SKM-1 treated with dmso at 0.1 percent for 144 hours (cell line): ENCODE results near the gene ZFAND3.
"Not testable (repeated sequence)": the region's sequence is repeated elsewhere in the genome, so short reads cannot be mapped to it uniquely, and the experiment has no call there.

Source experiments
- DNase-seq: peaks from one replicate; lab custom pipeline; 2025; ENCODE audit not compliant: unreplicated experiment; lab: John Stamatoyannopoulos, UW

ZFAND3 gene

DNA sequence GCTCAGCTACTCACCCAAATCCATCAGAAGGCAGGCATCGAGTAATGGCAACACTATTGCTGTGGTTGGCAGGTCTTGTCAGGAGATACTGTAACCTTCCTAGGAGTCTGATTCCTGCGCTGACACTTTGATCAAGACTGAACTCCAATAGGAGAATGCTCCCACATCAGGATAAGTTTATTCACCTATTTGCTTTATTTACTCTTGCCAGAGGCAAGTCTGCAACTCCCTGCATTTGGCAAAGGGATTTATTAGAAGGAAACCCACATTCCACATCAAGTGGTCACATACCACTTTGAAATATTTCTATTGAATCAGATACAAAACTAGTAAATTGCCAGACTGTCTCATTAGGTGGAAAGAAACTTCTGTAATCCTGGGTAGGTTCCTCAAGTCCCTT lies 43.5 kb downstream of the ZFAND3 start:
- DNase-seq: no peak

DNA sequence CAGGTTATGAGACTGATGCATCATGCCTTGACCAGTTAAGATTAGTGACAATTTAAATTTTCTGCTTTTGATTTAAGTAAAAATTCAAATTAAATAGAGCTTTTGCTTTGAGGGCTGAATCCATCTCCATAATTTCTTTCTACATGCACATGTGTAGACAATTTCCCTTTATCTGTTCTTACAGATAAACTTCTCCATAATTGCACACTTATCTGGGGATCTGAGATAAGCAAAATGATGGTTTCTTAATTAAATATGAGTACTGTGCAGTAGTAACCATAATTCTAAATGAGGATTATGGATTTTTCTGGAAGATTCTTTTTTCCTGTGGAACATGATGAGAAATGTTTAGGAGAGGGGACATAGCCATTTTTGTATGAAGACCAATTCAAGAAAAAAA lies 44.7 kb downstream of the ZFAND3 start:
- DNase-seq: no peak

DNA sequence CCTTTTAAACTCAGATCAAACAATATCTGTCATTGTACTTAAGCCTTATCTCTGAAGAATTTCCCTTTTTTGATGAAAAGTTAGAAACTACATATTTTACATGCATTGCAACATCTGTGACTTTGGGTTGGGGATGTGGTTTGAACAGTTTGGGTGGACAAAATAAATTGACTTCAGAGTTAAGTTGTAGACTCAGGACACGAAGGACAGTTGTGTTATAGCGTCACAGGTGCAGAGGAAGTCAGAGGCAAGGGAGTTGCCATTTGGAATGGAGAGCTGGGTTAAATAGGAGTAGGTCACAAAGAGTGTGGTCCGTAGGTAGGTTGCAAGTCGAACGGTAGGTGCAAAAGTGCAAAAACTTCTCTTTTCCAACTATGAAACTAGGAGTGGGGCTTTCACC lies 46.0 kb downstream of the ZFAND3 start:
- no peak for DNase-seq

DNA sequence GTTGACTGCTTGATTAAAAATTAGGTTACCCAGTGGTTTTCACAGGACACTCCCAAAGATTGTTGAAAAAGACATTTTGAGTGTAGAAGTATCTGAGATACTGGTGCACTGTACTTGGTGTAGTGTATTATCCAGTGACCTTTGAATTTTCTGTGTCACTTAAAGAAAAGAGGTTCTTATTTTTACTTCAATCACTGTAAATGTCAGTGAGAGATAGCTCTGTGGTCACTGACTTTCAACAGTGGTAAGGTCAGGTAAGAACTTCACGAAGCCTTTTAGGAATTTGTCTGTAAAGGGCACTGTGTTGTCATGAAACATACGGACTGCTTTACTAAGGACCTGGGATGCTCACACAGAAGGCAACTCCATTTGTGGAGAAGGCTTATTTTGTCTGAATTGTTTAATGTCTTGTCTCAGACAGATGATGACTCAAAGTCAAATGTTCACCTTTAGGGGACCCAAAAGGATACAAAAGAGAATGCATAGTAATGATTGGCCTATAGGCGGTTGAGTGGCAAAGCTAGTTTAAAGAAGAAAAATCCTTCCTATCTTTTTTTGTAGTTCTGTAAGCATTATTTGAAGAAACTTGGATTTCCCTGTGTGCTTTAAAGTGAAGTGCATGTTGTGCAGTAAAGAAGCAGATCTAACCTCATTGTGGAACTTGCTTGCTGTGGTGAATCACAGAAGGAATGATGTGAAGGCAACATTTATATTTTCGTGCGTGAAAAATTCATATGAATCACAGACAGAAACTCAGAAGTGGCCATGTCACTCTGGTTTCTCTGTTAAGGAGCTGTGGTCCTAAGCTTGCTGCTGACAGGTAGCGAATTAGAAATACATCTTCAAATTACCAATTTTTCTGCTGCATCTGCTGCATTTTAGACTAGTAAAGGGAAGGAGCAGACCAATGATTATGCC lies 47.3 kb downstream of the ZFAND3 start:
- no peak for DNase-seq

DNA sequence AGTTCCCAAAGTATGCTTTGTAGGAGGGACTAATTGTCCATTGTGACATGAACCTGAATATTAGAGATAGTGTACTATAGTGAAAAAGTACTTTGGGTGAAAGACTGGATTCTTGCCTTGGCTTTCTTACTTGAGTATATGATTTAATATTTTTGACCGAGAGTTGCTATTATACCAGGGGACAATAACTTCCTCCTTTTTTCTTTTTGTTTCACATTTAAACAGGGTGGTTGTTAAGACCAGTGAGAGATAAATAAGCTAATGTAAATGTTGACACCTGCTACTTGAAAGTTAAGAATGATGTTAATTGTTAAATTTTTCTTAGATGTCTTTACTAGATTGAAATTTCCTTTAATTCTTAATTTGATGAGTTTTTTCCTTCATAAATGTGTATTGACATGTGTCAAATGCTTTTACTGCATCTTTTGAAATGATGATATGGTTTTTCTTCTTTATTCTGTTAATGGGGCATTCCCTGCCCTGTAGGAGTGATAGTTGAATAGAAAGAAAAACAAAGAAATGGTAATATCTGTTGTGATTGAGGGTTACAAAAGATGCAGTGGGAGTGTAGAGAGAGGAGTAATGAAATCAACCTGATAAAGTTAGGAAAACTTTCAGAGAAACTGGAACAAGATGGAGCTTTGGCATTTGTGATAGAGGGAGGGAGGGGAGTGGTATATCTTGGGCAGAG lies 48.4 kb downstream of the ZFAND3 start:
- DNase-seq: no peak

DNA sequence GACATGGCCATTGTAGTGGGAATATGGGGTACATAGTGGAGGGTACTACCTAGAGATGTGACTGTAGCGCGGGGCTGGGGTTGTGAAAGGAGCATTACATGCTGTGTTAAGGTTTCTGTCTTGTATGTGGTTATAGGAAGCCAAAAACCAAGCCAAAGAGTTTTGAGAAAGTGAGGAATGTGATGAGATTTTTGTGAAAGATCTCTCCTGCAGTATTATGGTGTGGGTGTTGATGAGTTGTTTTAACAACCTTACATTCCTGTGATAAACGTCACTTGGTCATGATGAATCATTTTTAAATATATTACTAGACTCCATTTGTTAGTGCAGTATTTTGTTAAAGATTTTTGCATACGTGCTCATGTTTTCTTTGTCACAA lies 48.9 kb downstream of the ZFAND3 start:
- no peak for DNase-seq

DNA sequence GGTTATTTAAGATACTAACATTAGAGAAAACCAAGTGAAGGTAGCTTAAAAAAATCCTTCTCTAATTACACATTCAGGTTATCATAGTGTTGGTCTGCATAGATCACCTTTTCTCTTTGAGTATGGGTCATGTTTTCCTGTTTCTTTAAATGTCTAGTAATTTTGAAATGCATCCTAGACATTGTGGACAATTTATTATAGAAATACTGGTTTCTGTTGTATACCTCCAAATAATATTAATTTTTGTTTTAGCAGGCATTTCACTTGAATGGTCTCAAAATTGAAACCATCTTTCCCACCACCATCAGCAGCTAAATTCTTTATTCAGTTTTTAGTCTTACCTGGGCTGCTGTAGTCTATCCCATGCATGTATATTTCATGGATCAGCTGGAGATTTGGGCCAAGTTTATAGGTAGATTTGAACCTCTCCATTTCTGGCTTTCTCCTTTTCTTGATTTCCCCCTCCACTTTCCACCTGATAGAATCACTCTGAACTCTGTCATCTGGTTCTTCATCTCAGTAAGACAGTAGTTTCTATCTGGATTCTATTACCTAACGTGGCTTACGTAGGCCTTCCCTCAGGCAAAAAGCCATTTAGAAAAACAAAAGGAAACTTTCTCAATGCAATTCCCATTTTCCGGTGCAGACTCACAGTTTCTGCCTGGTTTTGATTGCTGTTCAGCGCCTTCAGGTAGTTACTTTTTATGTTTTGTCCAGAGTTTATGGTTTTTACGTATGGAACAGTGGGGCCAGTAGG lies 52.3 kb downstream of the ZFAND3 start:
- no peak for DNase-seq

DNA sequence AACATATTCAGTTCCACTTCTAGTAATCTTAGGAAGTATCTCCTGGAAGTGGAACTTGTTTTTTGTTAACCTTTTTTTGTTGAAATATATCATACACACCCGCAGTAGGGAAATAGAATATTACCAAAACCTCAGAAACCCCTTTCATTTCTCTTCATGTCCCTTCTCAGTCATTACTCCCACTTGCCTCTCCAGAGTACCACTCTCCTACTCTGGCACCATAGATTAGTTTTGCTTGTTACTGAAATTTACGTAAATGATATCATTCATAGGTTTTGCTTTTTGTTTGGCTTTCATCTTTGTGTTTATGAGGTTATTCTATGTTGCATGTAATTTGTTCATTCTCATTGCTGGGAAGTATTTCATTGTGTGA lies 52.8 kb downstream of the ZFAND3 start:
- DNase-seq: no peak

DNA sequence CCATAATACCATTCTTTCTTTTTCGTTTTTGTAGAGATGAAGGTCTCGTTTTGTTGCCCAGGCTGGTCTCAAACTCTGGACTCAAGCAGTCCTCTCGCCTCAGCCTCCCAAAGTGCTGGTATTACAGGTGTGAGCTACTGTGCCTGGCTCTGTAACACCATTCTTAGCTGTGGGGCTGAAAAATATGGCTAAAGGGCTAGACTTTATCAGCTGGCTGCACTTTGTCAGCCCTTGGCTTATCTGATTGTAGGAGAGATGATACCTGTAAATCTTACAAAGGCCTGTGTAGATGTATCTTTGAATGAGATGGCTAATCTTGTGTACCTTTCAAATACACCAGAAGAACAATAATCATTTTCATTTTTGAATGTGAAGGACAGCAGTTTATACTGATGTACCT lies 55.2 kb downstream of the ZFAND3 start:
- DNase-seq: no peak

DNA sequence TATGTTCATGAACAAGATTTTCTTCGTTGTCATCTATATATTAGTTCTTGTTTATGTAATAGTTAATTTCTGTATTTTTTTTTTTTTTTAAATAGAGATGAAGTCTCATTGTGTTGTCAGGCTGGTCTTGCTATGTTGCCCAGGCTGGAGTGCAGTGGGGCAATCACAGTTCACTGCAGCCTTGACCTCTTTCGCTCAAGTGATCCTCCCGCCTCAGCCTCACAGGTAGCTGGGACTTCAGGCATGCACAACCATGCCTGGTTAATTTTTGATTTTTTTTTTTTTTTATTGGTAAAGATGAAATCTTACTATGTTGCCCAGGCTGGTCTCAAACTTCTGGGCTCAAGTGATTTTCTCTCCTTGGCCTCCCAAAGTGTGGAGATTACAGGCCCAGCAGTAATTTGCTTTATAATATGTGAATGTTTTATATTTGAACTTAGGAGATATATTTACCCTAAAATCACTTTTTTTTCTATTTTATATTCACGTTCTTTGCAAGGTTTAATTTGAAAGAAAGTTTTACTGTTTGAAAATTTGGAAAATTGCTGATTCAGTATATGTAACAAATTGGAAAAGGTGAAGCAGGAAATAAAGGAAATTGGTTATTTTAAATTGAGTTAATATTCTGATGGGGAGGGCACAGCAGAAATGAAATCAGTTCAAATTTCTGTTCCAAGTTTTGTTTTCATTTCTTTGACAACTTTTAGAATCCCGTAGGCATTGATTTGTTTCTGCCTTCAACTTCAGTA lies 56.2 kb downstream of the ZFAND3 start:
- no peak for DNase-seq

DNA sequence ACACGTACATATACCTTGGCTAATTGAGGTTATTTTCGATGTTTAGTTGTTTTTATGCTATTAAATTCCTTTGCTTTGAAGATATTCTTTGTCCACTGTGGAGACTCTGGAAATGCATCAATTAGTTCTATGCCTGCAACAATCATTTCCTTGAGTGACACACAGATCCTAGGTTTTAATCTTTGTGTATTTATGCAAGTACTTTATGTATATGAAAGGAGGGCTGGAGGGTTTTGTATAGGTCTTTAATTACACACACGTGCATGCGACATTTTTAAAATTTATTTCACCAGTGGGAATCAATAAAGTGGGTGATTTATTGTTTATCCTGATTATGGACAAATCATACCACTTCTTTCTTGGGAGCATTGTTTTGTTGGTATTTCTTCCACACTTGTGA lies 57.3 kb downstream of the ZFAND3 start:
- DNase-seq: no peak

DNA sequence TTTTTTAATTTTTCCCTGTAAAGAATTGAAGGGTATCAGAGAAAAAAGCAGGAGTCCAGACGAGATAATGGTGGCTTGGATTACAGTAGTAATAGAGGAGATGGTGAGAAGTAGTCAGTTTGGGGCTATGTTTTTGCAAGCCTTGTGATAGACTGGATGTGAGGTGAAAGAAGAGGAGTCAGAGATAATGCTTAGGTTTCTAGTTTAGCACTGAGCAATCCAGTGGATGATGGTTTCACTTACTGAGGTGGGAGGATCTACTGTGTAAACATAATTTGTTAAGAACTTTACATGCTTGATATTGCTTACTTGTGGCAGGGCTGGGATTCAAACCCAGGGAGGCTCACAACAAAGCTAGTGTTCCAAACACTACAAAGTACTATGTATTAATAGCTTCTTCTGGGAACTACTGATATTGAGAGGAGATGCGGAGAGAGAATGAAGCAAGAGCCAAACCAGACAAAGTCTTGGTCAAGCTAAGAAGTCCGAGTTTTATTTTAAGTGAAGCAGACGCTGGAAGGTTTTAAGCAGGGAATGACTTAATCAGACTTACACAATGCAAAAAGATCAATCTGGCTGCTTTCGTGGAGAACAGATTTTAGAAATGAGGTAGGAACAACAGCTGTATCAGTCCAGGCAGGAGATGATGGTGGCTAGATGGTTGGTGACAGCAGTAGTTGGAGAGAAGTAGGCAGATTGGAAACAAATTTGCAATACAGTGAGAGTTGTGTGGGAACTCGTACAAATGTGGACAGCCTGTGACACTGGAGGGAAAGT lies 58.0 kb downstream of the ZFAND3 start:
- DNase-seq: no peak

DNA sequence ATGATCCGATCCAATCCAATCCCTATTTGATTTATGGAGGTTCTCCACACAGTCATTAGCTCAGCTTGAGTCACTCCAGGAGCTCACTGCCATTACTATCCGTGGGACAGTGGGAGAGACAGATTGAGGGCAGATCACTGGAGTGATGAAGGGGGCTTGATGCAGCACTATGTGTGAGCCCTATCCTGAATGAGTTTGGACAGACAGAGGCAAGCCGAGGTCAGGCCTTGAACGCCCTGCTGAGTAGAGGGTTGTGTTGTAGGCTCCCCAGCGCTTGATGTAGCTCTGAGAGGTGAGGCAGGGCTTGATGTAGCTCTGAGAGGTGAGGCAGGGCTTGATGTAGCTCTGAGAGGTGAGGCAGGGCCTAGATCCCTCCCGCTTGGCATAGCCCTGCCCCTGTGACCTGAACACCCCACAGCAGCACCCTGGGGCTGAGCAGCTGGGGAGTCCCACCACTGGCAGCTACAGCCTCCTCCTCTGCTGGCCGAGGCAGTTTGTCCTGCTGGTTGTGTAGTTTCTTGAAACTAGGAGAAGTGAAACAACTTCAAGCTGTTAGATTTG lies 58.7 kb downstream of the ZFAND3 start:
- no peak for DNase-seq

DNA sequence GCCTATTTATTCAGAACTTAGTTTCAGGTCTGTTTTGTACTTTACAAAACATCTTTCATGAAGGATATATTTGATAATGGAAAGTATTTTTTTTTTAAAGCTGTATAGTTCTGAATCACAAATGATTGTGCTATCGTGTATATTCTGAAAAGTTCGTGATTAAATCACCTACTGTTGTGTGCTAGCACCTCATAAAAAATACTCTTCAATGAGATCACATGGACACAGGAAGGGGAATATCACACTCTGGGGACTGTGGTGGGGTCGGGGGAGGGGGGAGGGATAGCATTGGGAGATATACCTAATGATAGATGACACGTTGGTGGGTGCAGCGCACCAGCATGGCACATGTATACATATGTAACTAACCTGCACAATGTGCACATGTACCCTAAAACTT lies 61.1 kb downstream of the ZFAND3 start:
- not testable (repeated sequence) for DNase-seq

DNA sequence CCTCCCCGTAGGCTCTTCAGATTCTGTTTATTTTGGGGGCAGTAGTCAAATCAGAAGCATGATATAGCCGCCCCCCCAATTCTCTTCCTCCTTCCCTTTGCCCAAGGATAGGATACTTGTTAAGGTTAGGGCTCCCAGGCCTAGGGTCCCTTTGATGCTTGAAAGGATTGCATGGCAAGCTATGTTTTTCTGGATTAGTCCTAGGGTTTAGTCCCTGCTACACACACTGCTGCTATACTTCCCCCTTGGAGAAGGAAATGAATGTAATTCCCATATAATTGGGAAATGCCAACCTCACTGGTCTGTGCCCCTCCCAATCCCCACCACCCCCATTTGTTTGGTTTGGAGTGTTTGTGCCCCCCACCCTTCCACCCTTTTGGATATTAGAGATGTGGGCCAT lies 62.8 kb downstream of the ZFAND3 start:
- no peak for DNase-seq

DNA sequence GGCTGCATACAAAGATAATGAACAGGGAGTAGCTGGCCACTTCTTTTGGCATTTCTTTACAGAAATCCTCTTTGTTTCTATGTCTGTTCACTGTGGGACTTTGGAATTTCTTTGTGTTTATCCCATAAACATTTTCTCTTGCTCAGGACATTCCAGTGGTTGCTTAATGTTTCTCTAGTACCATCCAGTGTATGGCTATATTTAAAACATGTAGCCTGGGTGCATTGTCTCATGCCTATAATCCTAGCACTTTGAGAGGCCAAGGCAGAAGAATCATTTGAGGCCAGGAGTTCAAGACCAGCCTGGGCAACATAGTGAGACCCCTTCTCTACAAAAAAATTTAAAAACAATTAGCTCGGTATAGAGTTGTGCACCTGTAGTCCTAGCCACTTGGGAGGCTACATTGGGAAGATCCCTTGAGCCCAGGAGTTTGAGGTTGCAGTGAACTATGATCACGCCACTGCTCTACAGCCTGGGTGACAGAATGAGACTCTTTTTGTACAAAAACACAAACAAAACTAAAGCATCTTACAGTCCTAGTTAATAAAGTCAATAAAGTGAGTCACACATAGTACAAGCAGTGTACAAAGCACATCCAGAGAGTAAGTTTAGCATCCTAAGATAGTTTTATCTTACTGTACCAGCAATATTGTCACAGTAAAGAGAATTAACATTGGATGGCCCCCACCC lies 63.3 kb downstream of the ZFAND3 start:
- DNase-seq: no peak

DNA sequence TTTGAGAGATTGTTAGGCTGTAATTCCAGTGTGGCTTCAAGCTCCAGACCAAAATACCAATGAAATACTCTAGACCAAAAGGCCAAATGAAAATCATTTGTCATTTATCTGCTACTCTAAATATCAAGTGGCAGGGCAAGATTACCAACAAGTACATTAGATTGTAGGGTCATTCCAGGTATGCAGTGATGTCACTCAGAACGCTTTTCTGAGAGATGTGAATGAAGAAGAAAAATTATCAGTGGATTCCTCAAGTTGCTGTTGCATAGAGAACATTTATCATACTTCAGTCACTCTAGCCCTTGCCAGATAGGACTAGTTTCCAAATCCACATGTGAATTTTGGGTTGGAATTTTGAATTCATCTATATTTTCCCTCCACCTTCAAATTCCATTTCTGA lies 65.0 kb downstream of the ZFAND3 start:
- DNase-seq: no peak

DNA sequence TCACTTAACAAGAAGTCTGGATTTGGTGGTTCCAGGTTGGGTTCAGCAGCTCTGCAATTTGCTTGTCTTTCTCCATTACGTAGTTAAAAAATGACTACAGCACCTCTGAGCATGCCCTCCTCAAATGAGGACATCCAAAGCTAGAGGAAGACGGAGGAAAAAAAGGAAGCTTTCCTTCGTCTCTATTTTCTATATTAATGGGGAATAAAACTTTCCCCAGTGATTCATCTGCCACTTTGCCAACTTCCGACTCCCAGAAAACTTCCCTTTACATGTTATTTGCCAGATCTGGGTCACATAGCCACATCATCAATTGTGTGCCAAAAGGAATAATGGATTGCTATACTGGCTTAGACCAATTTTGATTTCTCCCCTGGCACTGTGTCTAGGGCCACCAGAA lies 69.5 kb downstream of the ZFAND3 start:
- no peak for DNase-seq

DNA sequence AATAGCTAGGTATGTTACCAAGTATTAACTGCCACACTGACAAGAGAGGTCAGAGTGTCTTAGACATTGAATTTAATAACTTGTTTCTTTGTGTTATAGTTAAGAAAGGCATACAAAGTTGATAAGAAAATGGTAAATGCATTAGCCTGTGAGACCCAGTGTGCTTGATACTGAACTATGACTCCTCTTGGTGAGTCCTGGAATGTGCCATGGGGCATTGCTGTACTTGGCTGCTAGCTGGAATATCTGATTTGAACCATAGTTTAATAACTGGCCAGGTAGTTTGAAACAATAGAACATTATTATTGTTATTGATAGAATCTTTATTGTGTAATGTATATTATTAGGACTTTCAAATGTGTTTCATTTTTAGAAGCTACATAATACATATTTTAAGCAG lies 70.0 kb downstream of the ZFAND3 start:
- DNase-seq: no peak

DNA sequence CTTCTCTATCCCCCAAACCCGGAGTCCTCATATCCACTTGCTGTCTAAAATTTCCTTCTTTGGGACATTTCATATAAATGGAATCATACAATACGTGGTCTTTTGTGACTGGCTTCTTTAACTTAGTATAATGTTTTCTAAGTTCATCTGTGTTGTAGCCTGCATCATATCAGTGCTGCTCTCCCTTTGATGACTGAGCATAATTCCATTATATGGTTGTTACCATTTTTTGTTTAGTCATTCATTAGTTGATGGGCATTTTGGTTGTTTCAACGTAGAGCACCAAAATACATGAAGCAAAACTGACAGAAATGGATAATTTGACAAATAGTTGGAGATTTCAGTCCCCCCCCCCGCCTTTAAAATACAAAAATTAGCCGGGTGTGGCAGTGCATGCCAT lies 71.5 kb downstream of the ZFAND3 start:
- DNase-seq: no peak
